Transverse colon (tissue), 4 donors: ENCODE results near the gene IGIP. TPM values are rescaled to one million over a fixed set of nuclear protein-coding genes. Genes with fewer than 3 reads are reported as not detected.

Experiments
- DNase-seq: peaks from one replicate; pipeline ENCODE4 v3.0.0-alpha.2; 2019
- H3K27ac ChIP-seq, 4 donors: fragments of 200-600 bp; sonication (generic); 2 replicates each; pipeline ENCODE4 v1.5.1; 2016 to 2018; ENCODE audit warnings: inconsistent platforms in 4 of 4
- H3K27me3 ChIP-seq: fragments of 200-600 bp; sonication (generic); 2 replicates; pipeline ENCODE4 v1.5.1; 2017; ENCODE audit warnings: inconsistent platforms
- H3K36me3 ChIP-seq, 4 donors: fragments of 200-600 bp; sonication (generic); 2 replicates each; pipeline ENCODE4 v1.5.1; 2017 to 2019; ENCODE audit warnings: inconsistent platforms in 4 of 4
- H3K4me1 ChIP-seq, 4 donors: fragments of 200-600 bp; sonication (generic); 2 replicates each; pipeline ENCODE4 v1.5.1; 2017 to 2020; ENCODE audit warnings: inconsistent platforms in 4 of 4
- H3K4me3 ChIP-seq, 4 donors: fragments of 200-600 bp; sonication (generic); 1 replicate in 1 of 4; 2 replicates in 3 of 4; pipeline versions ENCODE4 v1.5.1 to v1.6.1; 2017 to 2019; ENCODE audit warnings: inconsistent platforms in 4 of 4
- H3K9me3 ChIP-seq, 2 donors: fragments of 200-600 bp; sonication (generic); 2 replicates each; pipeline ENCODE4 v1.5.1; 2017 to 2019; ENCODE audit warnings: inconsistent platforms in 2 of 2
- CTCF ChIP-seq, 5 experiments: fragments of 200-600 bp in 3 of 5; fragments of 450-650 bp in 2 of 5; sonication (generic) in 3 of 5; IDR thresholded peaks; 1 replicate in 2 of 5; 2 replicates in 3 of 5; pipeline ENCODE4 v1.5.1; 2016 to 2017; ENCODE audit warnings: antibody characterized with exemption in 5 of 5, inconsistent platforms in 3 of 5, mild to moderate bottlenecking in 2 of 5, moderate library complexity in 1 of 5
- EP300 ChIP-seq: sonication (generic); formaldehyde crosslinking; IDR thresholded peaks from one replicate; pipeline ENCODE4 v1.6.1; 2017; ENCODE audit warnings: antibody characterized with exemption, low read depth
- POLR2A ChIP-seq: fragments of 450-650 bp; IDR thresholded peaks from one replicate; pipeline ENCODE4 v1.6.1; 2016; ENCODE audit warnings: antibody characterized with exemption, mild to moderate bottlenecking, moderate library complexity
- POLR2AphosphoS5 ChIP-seq, 3 donors: sonication (generic); formaldehyde crosslinking; IDR thresholded peaks; one replicate each; pipeline ENCODE4 v1.6.1; 2016; ENCODE audit warnings: antibody characterized with exemption in 3 of 3
- WGBS, 2 donors: methylation state at CpG; one replicate each; pipeline ENCODE4 v1.1.5; 2018; ENCODE audit warnings: low coverage in 1 of 2; 5-methylcytosine and 5-hydroxymethylcytosine counted together
- in situ Hi-C, 4 donors: fragments of 200-750 bp; cut with MboI; loops; one replicate each; pipeline versions ENCODE4 v1.15.0 to v1.15.1; 2017; ENCODE audit warnings: low sequenced_read_pairs in 3 of 4, low pct_ligation_motif_present in 1 of 4, low pct_unique_long_range_greater_than_20kb in 1 of 4
- intact Hi-C: fragments of 100-400 bp; cut with DNase I; formaldehyde crosslinking; loops from one replicate; pipeline ENCODE4 v1.15.1; 2023; ENCODE audit warnings: low total_unique reads
- total RNA-seq, 4 donors: library from RNA; depleted of rRNA; stranded (reverse); fragments of >200 nt; gene quantifications; one replicate each; pipeline ENCODE4 v1.1.0, GENCODE V29; 2016

Gene IGIP
- total RNA-seq, 4 donors from 2014 or later: 12.8 to 22.4 (median 20.5) TPM

GRCh38 chr5:140108093-140109017 is 17.4 kb upstream of the IGIP start:
- H3K36me3 ChIP-seq: no peaks in the 10 kb centered on the region
- peak overlapping the region; percentile 96 to 97 (median 97) for H3K27ac ChIP-seq
- intact Hi-C loops (loop anchor here (5.0 kb wide), 1 partner anchor 34 kb away; no protein-coding TSS in a partner anchor), in situ Hi-C loops (no loop called here)
- TF ChIP-seq CTCF (IDR thresholded peaks at IDR 0.05): no peak
- no peak for TF ChIP-seq POLR2A
- no peak for TF ChIP-seq EP300
- no peak for TF ChIP-seq POLR2AphosphoS5 (IDR thresholded peaks at IDR 0.05)
- peak overlapping the region; percentile 71 to 81 (median 76) for H3K4me3 ChIP-seq
- peak; percentile 90 for DNase-seq
- 2 to 3% methylated on average over 25 to 43 of the region's 52 CpGs for WGBS, 2 donors
- peaks cover 5% of the 10 kb centered on the region for H3K27me3 ChIP-seq
- no peaks in the 10 kb centered on the region for H3K9me3 ChIP-seq
- H3K4me1 ChIP-seq: peaks cover 14 to 45% (median 37%) of the 10 kb centered on the region in 4 donors

GRCh38 chr5:140109018-140109758 is 16.5 kb upstream of the IGIP start:
- H3K36me3 ChIP-seq: no peaks in the 10 kb centered on the region
- peak; percentile 13 for DNase-seq
- WGBS, 2 donors: 39 to 53% methylated on average over 12 to 24 of the region's 24 CpGs
- H3K27ac ChIP-seq: peak overlapping the region; percentile 96 to 97 (median 97)
- H3K4me3 ChIP-seq: peak overlapping the region in 3 of 4 donors; percentile 71 to 81 (median 72)
- H3K9me3 ChIP-seq: no peaks in the 10 kb centered on the region
- in situ Hi-C loops (no loop called here), intact Hi-C loops (loop anchor here (5.0 kb wide), 1 partner anchor 33 kb away; no protein-coding TSS in a partner anchor)
- peaks cover 15 to 46% (median 38%) of the 10 kb centered on the region in 4 donors for H3K4me1 ChIP-seq
- peaks cover 5% of the 10 kb centered on the region for H3K27me3 ChIP-seq
- TF ChIP-seq POLR2AphosphoS5 (IDR thresholded peaks at IDR 0.05) (no peak), EP300 (no peak), CTCF (IDR thresholded peaks at IDR 0.05) (no peak), POLR2A (no peak)

DNA sequence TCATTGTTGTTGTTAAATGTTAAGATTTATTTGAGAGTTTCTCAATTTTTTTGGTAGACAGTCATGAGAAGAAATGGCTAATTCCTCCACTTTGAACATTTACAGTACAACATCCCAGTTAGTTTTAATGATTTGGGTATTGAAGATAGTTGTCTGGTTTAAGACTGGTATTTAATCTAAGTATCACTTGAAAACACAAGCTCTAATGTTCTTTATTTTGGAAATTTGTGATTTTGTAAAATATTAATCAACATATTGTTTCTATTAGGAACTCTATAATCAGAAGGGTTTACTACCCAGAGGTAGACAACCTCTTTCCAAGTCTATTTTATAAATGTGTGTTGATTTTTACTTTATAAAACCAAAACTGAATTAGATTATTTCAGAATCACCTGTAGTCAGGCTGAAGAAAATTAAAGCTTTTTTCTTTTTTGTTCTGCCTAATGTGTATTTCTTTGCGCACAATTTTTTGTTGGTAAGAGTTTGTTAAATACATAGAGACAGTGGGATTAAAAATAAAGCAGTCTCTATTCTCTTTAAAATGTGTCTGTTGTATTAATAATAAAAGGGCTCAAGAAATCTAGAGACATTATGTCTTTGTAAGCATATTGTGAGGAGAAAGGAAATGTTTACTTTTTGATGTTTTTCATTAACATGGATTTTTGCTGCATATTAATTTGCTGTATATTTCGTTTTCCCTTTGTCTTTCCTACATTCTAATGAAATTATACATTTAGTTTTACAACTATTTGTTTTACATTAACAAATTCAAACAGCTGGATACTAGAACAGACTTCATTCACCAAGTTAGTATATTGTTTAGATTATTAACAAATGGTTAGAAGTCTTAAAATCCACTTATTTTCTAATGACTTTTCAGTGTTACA is 15.7 kb upstream of the IGIP start:
- Histone ChIP-seq H3K4me1 (peaks cover 15 to 48% (median 43%) of the 10 kb centered on the region in 4 donors), H3K27ac (no peak overlapping the region), H3K9me3 (no peaks in the 10 kb centered on the region), H3K4me3 (no peak overlapping the region), H3K36me3 (no peaks in the 10 kb centered on the region), H3K27me3 (peaks cover 5% of the 10 kb centered on the region)
- in situ Hi-C loops: no loop called here
- intact Hi-C loops: loop anchor here (5.0 kb wide), 1 partner anchor 32 kb away; no protein-coding TSS in a partner anchor
- DNase-seq: no peak
- WGBS, 2 donors: 82 to 88% methylated on average over 2 of the region's 2 CpGs
- TF ChIP-seq EP300 (no peak), CTCF (IDR thresholded peaks at IDR 0.05) (no peak), POLR2AphosphoS5 (IDR thresholded peaks at IDR 0.05) (no peak), POLR2A (no peak)
